Medulla oblongata (tissue), 1 donor: ENCODE data around the gene CREB5.
A peak's percentile ranks its signal among the peaks of the same experiment; 100 is the strongest.

Source experiments
- DNase-seq: peaks from one replicate; pipeline ENCODE4 v3.0.0-alpha.2; 2015; ENCODE audit errors: extremely low spot score

CREB5 gene

GRCh38 chr7:28708033-28708951 lies 296.0 kb downstream of the CREB5 start:
- DNase-seq = peak; percentile 92

GRCh38 chr7:28709748-28710147 lies 297.4 kb downstream of the CREB5 start:
- DNase-seq = no peak

GRCh38 chr7:28711114-28711513 lies 298.8 kb downstream of the CREB5 start:
- DNase-seq = no peak

- no peak for DNase-seq
Measured at GRCh38 chr7:28714459-28715120, 302.3 kb downstream of the CREB5 start.

- DNase-seq = no peak
Measured at GRCh38 chr7:28717445-28718054, 305.2 kb downstream of the CREB5 start.

GRCh38 chr7:28718055-28718481 lies 305.8 kb downstream of the CREB5 start:
- no peak for DNase-seq

- DNase-seq = no peak
Measured at GRCh38 chr7:28718545-28718944, 306.2 kb downstream of the CREB5 start.

GRCh38 chr7:28722684-28723083 lies 310.4 kb downstream of the CREB5 start:
- no peak for DNase-seq

- DNase-seq = peak; percentile 77
Measured at GRCh38 chr7:28723336-28723735, 311.0 kb downstream of the CREB5 start.

GRCh38 chr7:28724563-28724962 lies 312.2 kb downstream of the CREB5 start:
- DNase-seq = no peak

- DNase-seq = no peak
Measured at GRCh38 chr7:28725045-28725642, 312.8 kb downstream of the CREB5 start.

- DNase-seq = no peak
Measured at GRCh38 chr7:28725911-28726310, 313.6 kb downstream of the CREB5 start.

GRCh38 chr7:28726555-28726954 lies 314.2 kb downstream of the CREB5 start:
- no peak for DNase-seq

GRCh38 chr7:28729281-28729680 lies 317.0 kb downstream of the CREB5 start:
- no peak for DNase-seq

GRCh38 chr7:28729727-28730126 lies 317.4 kb downstream of the CREB5 start:
- no peak for DNase-seq

- DNase-seq = no peak
Measured at GRCh38 chr7:28731092-28731658, 318.9 kb downstream of the CREB5 start.

- no peak for DNase-seq
Measured at GRCh38 chr7:28732071-28732869, 320.0 kb downstream of the CREB5 start.

GRCh38 chr7:28733035-28733434 lies 320.7 kb downstream of the CREB5 start:
- no peak for DNase-seq

GRCh38 chr7:28738412-28738811 lies 326.1 kb downstream of the CREB5 start:
- no peak for DNase-seq

- no peak for DNase-seq
Measured at GRCh38 chr7:28739128-28739527, 326.8 kb downstream of the CREB5 start.

- no peak for DNase-seq
Measured at GRCh38 chr7:28739826-28740225, 327.5 kb downstream of the CREB5 start.
